K562 (cell line): ENCODE data around the gene DIPK1B.

ENCODE experiments used
- EP300 ChIP-seq: IDR thresholded peaks from 2 replicates; pipeline ENCODE4 v1.6.1; 2012; ENCODE audit warnings: low read length, improper control_type of control experiment
- MTF1 ChIP-seq: fragments of 250-450 bp; sonication (Bioruptor Pico); IDR thresholded peaks from 2 replicates; pipeline ENCODE4 v1.9.0; 2021; ENCODE audit warnings: moderate library complexity, mild to moderate bottlenecking, inconsistent platforms, borderline replicate concordance
- NCOR1 ChIP-seq: fragments of 450-650 bp; IDR thresholded peaks from 2 replicates; pipeline ENCODE4 v1.6.1; 2016; ENCODE audit warnings: mild to moderate bottlenecking, moderate library complexity
- NFYB ChIP-seq: IDR thresholded peaks from 2 replicates; pipeline ENCODE4 v1.6.1; 2011; ENCODE audit warnings: mild to moderate bottlenecking, moderate library complexity; ENCODE audit not compliant: insufficient read length; ENCODE audit errors: extremely low read depth
- STAT5B ChIP-seq: fragments of 250-450 bp; sonication (Bioruptor Pico); IDR thresholded peaks from 2 replicates; pipeline ENCODE4 v1.8.0; 2021; ENCODE audit warnings: mild to moderate bottlenecking, inconsistent platforms
- ZBTB1 ChIP-seq: sonication (generic); formaldehyde crosslinking; IDR thresholded peaks from 2 replicates; pipeline ENCODE4 v1.8.1; 2023; ENCODE audit warnings: missing genetic modification reagents, low read depth, mild to moderate bottlenecking, borderline replicate concordance
- ZNF134 ChIP-seq: fragments of 250-450 bp; sonication (Bioruptor Pico); conservative IDR thresholded peaks from 2 replicates; pipeline ENCODE4 v1.4.0; 2020
- ZNF184 ChIP-seq: sonication (generic); formaldehyde crosslinking; IDR thresholded peaks from 2 replicates; pipeline ENCODE4 v1.5.0; 2020; ENCODE audit warnings: missing genetic modification reagents
- ZNF561 ChIP-seq: fragments of 450-650 bp; formaldehyde crosslinking; conservative IDR thresholded peaks from 2 replicates; pipeline ENCODE4 v1.4.0; 2020; ENCODE audit warnings: mild to moderate bottlenecking, moderate library complexity
- TF ChIP-seq, protein P1 (sequence below), 3 experiments: IDR thresholded peaks in 2 of 3; conservative IDR thresholded peaks in 1 of 3; 2 replicates each; pipeline ENCODE4 v1.5.1; 2011 to 2012; ENCODE audit warnings: low read length in 3 of 3, mild to moderate bottlenecking in 3 of 3, control low read depth in 2 of 3, improper control_type of control experiment in 1 of 3, inconsistent platforms in 1 of 3, low read depth in 1 of 3, mixed read lengths in 1 of 3, moderate library complexity in 1 of 3; ENCODE audit not compliant: insufficient read depth in 2 of 3
- TF ChIP-seq, protein P2 (sequence below): sonication (generic); formaldehyde crosslinking; IDR thresholded peaks from 2 replicates; pipeline ENCODE4 v1.8.0; 2022; ENCODE audit warnings: mild to moderate bottlenecking, low read depth, missing genetic modification reagents
- TF ChIP-seq, protein P3 (sequence below): sonication (generic); formaldehyde crosslinking; IDR thresholded peaks from 2 replicates; pipeline ENCODE4 v1.4.0; 2020; ENCODE audit warnings: mild to moderate bottlenecking, missing genetic modification reagents

DNA sequence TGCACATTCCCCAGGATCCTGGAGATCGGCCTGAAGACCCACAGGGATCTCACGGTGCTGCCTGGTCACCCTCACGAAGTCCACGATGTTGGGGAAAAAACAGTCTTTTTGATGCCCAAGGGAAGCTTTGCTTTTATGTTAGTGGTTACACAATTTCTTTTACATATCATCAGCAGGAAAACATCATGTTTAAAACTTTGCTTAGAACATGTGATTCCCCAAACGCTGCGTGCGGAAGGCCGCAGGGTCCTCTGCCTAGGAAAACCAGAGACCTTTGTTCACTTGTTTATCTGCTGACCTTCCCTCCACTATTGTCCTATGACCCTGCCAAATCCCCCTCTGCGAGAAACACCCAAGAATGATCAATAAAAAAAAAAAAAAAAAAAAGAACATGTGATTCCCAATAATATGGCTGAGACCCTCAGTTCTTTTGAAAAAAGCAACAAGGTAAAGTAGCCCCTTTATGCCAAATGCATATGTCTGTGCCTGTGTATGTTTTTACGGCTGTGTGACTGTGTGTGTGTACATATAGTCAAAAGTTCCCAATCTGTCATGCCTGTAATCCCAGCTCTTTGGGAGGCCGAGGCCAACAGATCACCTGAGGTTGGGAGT, 13.6 kb upstream of the DIPK1B start:
- no peak for TF ChIP-seq ZBTB1
- TF ChIP-seq ZNF184 (CRISPR knock-in tag), result no peak
- TF ChIP-seq, protein P1, sequence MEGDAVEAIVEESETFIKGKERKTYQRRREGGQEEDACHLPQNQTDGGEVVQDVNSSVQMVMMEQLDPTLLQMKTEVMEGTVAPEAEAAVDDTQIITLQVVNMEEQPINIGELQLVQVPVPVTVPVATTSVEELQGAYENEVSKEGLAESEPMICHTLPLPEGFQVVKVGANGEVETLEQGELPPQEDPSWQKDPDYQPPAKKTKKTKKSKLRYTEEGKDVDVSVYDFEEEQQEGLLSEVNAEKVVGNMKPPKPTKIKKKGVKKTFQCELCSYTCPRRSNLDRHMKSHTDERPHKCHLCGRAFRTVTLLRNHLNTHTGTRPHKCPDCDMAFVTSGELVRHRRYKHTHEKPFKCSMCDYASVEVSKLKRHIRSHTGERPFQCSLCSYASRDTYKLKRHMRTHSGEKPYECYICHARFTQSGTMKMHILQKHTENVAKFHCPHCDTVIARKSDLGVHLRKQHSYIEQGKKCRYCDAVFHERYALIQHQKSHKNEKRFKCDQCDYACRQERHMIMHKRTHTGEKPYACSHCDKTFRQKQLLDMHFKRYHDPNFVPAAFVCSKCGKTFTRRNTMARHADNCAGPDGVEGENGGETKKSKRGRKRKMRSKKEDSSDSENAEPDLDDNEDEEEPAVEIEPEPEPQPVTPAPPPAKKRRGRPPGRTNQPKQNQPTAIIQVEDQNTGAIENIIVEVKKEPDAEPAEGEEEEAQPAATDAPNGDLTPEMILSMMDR (IDR thresholded peaks at IDR 0.05 in 2 of 3, conservative IDR thresholded peaks at IDR 0.05 in 1 of 3; ENCODE audit: insufficient read depth in 2 of 3, low read depth in 1 of 3, low read length in 3 of 3), result no peak
- TF ChIP-seq, protein P2, sequence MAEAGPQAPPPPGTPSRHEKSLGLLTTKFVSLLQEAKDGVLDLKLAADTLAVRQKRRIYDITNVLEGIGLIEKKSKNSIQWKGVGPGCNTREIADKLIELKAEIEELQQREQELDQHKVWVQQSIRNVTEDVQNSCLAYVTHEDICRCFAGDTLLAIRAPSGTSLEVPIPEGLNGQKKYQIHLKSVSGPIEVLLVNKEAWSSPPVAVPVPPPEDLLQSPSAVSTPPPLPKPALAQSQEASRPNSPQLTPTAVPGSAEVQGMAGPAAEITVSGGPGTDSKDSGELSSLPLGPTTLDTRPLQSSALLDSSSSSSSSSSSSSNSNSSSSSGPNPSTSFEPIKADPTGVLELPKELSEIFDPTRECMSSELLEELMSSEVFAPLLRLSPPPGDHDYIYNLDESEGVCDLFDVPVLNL (CRISPR knock-in tag), result no peak
- TF ChIP-seq, protein P3, sequence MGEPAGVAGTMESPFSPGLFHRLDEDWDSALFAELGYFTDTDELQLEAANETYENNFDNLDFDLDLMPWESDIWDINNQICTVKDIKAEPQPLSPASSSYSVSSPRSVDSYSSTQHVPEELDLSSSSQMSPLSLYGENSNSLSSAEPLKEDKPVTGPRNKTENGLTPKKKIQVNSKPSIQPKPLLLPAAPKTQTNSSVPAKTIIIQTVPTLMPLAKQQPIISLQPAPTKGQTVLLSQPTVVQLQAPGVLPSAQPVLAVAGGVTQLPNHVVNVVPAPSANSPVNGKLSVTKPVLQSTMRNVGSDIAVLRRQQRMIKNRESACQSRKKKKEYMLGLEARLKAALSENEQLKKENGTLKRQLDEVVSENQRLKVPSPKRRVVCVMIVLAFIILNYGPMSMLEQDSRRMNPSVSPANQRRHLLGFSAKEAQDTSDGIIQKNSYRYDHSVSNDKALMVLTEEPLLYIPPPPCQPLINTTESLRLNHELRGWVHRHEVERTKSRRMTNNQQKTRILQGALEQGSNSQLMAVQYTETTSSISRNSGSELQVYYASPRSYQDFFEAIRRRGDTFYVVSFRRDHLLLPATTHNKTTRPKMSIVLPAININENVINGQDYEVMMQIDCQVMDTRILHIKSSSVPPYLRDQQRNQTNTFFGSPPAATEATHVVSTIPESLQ (CRISPR knock-in tag), result no peak
- no peak for TF ChIP-seq NCOR1
- no peak for TF ChIP-seq STAT5B (CRISPR knock-in tag)
- no peak for TF ChIP-seq ZNF134 (CRISPR knock-in tag)
- no peak for TF ChIP-seq MTF1
- TF ChIP-seq ZNF561 (CRISPR knock-in tag), result no peak
- no peak for TF ChIP-seq NFYB
- TF ChIP-seq EP300, result no peak
